NCI-H82 treated with DMSO at 0.1 percent for 48 hours (cell line): ENCODE results near the gene ISG20L2.

Experiments used
- DNase-seq: peaks from one replicate; lab custom pipeline; 2025; ENCODE audit not compliant: unreplicated experiment; lab: John Stamatoyannopoulos, UW

Gene ISG20L2

GRCh38 chr1:156742017-156742416 lies 13.5 kb upstream of the ISG20L2 start:
- DNase-seq = no peak

- no peak for DNase-seq
Observed at GRCh38 chr1:156741481-156741983, 13.0 kb upstream of the ISG20L2 start.

GRCh38 chr1:156740741-156741480 lies 12.3 kb upstream of the ISG20L2 start, which contains the start of gene MRPL24:
MRPL24 (minus strand) TSS chr1:156741088; CDS start chr1:156738704, 2,384 bp downstream.
- DNase-seq = peak; percentile 100

GRCh38 chr1:156740237-156740740 lies 11.7 kb upstream of the ISG20L2 start:
- peak; percentile 60 for DNase-seq

- no peak for DNase-seq
Observed at GRCh38 chr1:156738916-156739315, 10.3 kb upstream of the ISG20L2 start.

- no peak for DNase-seq
Observed at GRCh38 chr1:156738407-156738806, 9.8 kb upstream of the ISG20L2 start.

- DNase-seq = no peak
Observed at GRCh38 chr1:156733989-156734584, 5.5 kb upstream of the ISG20L2 start.

- peak; percentile 78 for DNase-seq
Observed at GRCh38 chr1:156727926-156728598, 504 bp downstream of the ISG20L2 start, which contains the start of gene METTL25B. METTL25B (plus strand) TSS chr1:156728469; CDS start chr1:156729105, 636 bp downstream.

- DNase-seq = no peak
Observed at GRCh38 chr1:156727492-156727891, 1.1 kb downstream of the ISG20L2 start.

GRCh38 chr1:156726549-156727226 lies 1.9 kb downstream of the ISG20L2 start:
- DNase-seq = peak; percentile 76

GRCh38 chr1:156725683-156726280 lies 2.8 kb downstream of the ISG20L2 start:
- peak; percentile 90 for DNase-seq

GRCh38 chr1:156721535-156721934 lies 7.0 kb downstream of the ISG20L2 start:
- no peak for DNase-seq

- no peak for DNase-seq
Observed at GRCh38 chr1:156721131-156721530, 7.4 kb downstream of the ISG20L2 start.

GRCh38 chr1:156717351-156717750 lies 11.2 kb downstream of the ISG20L2 start:
- DNase-seq = no peak

- DNase-seq = no peak
Observed at GRCh38 chr1:156714830-156715229, 13.7 kb downstream of the ISG20L2 start.

GRCh38 chr1:156712626-156713025 lies 15.9 kb downstream of the ISG20L2 start:
- DNase-seq = no peak

GRCh38 chr1:156711011-156711817 lies 17.4 kb downstream of the ISG20L2 start:
- DNase-seq = no peak

- no peak for DNase-seq
Observed at GRCh38 chr1:156709757-156710489, 18.6 kb downstream of the ISG20L2 start.

- no peak for DNase-seq
Observed at GRCh38 chr1:156709031-156709430, 19.5 kb downstream of the ISG20L2 start.
